Uterus (tissue), 2 donors: Measurements from ENCODE around the gene GPSM1.

Source experiments
- POLR2A ChIP-seq, 2 donors: fragments of 450-650 bp; IDR thresholded peaks; one replicate each; pipeline ENCODE4 v1.6.1; 2016; ENCODE audit warnings: antibody characterized with exemption in 2 of 2, mild to moderate bottlenecking in 1 of 2, moderate library complexity in 1 of 2
- TF ChIP-seq, protein P1 (sequence below), 4 experiments: fragments of 200-600 bp in 2 of 4; fragments of 450-650 bp in 2 of 4; sonication (generic) in 2 of 4; IDR thresholded peaks; one replicate each; pipeline ENCODE4 v1.5.1; 2016 to 2019; ENCODE audit warnings: antibody characterized with exemption in 4 of 4, mild to moderate bottlenecking in 2 of 4, moderate library complexity in 1 of 4

DNA sequence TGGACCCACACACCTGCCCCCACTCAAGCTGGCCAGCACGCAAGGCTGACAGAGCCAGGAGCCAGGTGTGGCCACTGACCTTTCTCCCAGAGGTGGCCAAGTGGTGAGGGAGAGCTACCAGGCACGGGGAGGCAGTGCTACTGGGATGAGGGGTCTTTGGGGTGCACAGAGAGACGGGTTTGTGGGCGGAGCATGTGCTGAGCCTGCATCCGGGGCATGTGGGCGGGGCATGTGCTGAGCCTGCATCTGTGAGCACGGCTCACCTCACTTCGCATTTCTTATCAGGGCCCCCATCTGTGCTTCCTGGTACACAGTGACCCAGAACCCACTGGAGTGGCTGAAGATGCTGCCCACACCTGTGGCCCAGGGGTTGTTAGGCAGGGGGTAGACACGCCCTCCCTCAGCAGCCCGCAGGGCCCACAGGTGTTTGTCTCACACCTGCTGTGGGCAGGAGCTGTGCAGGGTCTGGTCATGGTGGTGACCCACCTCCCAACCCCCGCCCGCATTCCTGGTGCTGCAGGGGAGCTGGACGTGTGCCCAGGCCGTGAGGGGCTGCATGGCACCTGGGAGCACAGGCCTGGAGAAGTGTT is 45.0 kb upstream of the GPSM1 start:
- no peak for TF ChIP-seq POLR2A (IDR thresholded peaks at IDR 0.05)
- TF ChIP-seq, protein P1, sequence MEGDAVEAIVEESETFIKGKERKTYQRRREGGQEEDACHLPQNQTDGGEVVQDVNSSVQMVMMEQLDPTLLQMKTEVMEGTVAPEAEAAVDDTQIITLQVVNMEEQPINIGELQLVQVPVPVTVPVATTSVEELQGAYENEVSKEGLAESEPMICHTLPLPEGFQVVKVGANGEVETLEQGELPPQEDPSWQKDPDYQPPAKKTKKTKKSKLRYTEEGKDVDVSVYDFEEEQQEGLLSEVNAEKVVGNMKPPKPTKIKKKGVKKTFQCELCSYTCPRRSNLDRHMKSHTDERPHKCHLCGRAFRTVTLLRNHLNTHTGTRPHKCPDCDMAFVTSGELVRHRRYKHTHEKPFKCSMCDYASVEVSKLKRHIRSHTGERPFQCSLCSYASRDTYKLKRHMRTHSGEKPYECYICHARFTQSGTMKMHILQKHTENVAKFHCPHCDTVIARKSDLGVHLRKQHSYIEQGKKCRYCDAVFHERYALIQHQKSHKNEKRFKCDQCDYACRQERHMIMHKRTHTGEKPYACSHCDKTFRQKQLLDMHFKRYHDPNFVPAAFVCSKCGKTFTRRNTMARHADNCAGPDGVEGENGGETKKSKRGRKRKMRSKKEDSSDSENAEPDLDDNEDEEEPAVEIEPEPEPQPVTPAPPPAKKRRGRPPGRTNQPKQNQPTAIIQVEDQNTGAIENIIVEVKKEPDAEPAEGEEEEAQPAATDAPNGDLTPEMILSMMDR (IDR thresholded peaks at IDR 0.05) = no peak
